DMS 273 (cell line): ENCODE results near the gene FYCO1.

Experiments
- DNase-seq: peaks from one replicate; lab custom pipeline; 2025; ENCODE audit not compliant: unreplicated experiment; lab: John Stamatoyannopoulos, UW

The FYCO1 gene

DNA sequence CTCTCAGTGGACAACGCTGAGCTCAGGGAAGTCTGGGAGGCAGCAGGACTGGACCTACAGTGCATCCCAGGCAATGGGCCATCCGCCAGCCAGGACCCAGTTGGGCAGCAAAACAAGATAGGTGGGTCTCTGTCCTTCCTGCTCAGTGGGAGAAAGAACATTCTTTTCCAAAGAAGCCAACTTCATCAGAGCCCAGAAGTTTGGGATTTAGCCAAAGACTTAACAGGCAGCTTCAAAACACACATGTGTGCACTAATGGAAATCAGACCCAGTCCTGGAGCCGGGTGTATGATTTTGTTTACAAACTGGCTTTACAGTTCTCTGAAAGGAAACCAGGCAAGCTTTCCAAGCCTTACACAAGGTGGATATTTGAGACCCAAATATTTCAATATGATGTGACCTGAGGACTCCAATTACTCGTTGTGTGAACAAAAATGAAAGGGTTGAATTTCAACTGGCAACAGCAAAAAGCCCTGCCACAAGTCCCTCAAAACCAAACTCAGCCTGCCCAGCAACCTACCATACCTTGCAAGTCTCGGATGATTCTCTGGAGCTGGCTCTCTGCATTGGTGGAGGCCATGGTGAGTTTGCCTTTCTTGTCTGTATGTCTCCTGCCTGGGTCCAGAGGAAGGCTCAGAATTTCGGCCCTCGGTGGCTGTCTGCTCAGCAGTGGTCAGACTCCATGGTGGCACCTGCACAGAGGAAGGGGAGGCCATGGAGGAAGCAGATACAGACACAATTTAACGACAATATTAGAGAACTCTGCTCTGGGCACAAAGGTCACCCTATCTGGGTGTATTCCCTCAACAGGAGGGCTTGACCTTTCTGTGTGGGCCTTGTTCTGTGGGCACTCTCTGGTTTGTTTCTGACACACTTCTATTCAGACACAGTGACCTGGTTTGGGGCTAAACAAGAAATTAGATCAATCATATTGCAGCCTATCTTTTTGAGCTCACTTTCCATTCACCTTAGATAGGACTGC is 11.0 kb downstream of the FYCO1 start:
- DNase-seq: no peak

- no peak for DNase-seq
Observed at GRCh38 chr3:45983770-45984169, 11.9 kb downstream of the FYCO1 start.

DNA sequence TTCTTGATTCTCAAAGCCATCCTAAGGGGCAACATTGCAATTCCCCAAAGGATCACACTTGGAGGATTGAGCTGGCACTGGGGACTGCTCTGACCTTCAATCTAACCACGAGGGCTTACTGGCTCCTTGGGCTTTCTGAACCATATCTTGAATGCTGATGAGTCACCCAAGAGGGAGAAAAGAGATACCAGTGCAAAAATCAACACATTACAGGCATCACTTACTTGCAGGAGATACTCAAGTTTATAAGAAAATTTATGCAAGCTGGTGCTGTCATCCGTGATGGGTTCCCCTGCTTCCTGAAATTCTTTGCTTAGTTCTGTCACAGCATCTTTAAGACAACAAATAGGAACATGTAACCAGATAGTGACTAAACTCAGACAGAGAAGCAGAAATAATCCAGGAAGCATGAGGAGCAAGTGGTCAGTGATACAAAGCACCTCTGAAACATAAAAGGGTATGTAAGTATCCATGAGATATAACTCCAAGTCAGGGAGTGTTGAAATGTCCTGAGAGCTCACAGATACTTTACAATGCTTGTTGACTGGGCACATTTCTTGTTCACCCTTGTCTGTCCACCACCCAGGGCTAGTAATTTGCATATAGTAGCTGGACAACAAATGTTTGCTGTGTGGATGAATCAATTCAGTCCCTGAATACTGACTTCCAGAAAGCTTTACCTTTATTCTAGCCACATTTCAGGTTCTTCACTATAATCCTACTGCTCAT is 14.1 kb downstream of the FYCO1 start:
- DNase-seq: no peak

- DNase-seq: no peak
Observed at GRCh38 chr3:45980819-45981218, 14.8 kb downstream of the FYCO1 start.

DNA sequence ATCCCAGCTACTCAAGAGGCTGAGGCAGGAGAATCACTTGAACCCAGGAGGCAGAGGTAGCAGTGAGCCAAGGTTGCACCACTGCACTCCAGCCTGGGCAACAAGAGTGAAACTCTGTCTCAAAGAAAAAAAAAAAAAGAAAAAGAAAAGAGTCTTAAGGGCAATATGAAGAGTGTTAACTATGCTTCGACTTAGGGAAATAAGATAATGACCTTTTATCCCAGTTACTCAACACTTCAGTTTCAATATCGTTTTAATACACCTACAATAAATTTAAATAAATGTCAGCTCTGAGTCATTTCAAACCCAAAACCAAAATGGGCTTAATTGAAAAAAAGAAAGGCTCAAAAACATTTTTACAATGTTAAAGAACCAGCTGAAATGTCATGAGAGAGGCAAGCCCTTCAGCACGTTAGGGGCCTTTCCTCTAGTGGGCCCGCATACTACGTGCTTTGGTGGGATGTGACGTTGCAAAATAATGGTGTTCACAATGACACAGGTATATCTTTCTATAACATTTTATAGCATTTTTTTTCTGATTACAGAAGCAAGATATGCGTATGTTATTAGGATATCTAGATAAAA is 15.3 kb downstream of the FYCO1 start:
- DNase-seq: no peak

- DNase-seq: no peak
Observed at GRCh38 chr3:45979378-45979777, 16.2 kb downstream of the FYCO1 start.

DNA sequence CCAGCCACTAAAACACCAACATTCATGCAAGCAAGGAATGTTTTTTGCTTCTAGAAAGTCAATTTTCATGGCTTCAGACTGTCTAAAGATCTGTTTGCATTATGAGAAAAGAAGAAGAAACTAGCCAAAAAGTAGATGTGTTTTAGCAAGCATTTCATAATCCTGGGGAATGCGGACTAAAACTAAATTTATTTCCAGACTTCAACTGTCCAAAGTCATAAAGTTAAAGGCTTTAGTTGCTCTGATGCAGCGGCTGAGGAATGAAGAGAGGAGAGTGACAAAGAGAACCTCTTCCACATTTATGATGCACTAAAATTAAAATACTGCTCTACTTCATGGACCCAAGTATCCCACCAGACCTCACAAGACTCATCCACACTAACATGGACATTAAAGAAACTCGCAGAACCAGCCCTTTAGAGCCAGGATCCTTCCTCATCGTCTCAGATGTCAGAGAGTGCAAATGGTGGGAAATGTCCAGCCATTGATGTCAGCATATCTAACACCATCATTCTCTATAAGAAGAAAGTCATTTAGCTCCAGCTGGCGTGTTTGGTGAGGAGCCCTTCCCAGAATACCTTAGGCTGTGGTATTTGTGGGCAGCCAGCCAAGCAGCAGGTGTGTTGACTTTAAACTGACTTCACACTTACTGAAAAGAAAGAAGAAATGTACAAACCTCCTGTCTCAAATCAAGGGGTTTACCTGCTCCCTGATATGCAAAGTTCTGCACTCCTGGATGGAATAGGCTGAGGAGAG is 17.4 kb downstream of the FYCO1 start:
- no peak for DNase-seq

- DNase-seq: no peak
Observed at GRCh38 chr3:45976191-45977091, 19.2 kb downstream of the FYCO1 start.

GRCh38 chr3:45975686-45976085 is 19.9 kb downstream of the FYCO1 start:
- DNase-seq: no peak

DNA sequence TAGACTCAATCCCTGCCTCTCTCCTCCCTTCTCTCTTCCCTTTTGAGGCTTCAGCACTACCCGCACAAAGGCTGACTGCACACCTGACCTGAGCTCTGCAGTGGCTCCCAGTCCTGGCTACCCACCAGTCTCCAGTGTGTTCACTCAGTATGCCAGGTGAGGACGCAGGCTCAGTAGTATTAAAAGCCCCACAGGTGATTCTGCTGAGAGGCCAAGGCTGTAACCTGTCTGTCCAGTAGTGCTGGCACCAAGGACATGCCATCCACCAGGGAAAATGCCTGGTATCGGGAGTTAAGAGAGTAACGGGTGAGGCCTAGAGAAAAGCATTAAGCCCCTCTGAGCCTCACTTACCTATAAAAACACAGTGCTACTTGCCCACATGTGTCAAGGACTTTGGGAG is 20.9 kb downstream of the FYCO1 start:
- no peak for DNase-seq

DNA sequence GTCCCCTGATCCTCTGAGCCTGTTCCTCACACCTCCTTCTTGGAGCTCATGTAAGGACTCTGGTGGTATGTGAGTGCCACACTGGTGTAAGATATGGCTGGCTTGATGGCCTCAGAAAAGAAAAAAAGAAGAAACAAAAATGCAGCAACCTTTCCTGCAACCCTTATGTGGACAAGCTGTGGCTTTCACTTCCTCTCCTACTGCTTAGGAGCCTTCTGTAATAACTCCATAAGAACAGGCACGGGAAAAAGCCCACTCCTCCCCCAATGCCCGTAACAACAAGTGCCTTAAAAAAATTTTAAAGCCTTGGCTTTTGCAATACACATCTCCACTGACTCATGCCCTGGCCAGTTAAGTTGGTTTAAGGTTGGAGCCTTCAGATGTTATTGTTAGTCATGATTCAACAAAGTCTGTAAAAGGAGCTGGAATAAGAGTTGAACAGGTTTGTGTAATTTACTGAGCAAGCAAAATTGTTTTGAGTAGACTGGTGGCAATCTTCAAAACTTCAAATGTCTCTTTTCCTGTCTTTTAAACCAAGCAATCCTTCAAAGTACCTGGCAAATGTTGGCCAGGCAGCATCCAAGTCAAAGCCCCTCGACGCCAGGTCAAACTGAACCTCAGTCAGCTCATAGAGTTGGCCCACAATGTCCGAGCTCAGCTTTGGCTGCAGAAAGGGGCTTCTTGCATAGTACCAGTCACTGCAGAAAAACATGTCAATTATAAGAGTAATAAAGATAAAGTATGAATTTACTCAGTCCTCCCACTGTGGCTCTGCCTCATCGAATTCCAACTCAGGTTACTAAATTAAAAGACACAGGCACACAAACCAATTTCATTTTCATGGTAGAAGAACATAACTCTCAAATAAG is 22.9 kb downstream of the FYCO1 start:
- no peak for DNase-seq

DNA sequence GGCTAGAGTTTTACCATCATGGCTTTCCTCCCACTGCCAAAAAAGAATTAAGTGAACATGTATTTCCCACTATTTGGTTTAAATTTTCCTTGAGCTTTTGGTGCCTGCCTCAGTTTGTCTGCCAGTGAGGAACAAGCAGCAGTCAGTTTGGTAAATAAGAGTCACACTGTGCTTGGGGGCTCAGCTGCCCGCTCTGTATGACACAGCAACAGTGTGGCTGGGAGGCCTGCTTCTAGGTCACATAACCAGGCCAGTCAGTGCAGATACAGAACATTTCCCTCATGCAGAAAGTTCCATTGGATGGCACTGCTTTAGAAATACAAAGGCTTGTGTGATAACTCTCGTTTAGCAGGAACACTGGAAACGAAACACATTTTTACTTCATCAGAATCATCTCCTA is 25.7 kb downstream of the FYCO1 start:
- no peak for DNase-seq

DNA sequence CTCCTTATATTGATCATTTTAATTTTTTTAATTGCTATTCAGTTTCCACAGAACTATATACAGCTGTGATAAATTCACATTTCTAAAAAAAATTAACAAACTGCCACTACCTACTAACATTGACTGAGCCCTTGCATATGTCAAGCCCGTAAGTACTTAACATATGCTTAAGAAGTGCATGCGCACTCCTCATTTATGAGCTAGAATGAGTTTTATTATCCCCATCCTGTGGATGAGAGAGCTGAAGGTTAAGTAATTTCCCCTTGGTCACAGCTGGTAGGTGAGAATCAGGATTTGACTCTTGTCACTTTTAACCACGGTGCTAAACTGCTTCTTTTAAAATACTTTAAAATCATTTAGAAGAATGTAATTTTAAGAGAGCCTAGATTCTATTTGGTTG is 26.5 kb downstream of the FYCO1 start:
- DNase-seq: no peak

- DNase-seq: no peak
Observed at GRCh38 chr3:45968706-45969105, 26.9 kb downstream of the FYCO1 start.

DNA sequence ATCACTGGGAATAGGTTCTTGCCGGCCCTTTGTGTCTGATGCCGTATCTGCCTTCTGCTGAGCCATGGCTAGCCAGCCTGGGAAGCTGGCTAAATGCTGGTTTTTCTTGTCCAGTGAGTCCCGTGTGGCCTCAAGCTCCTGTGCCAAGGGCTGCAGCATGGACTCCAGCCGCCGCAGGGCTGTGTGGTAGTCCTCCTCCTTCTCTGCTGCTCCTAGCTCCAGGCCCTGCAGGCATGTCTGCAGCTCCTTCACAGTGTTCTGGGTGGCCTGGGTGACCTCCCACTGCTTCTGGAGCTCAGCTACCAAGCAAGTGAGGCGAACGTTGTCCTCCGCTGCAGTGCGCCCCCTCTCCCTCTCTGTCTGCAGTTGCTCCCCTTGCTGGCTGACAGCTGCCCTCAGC is 27.5 kb downstream of the FYCO1 start:
- no peak for DNase-seq

- DNase-seq: no peak
Observed at GRCh38 chr3:45967724-45968123, 27.9 kb downstream of the FYCO1 start.

DNA sequence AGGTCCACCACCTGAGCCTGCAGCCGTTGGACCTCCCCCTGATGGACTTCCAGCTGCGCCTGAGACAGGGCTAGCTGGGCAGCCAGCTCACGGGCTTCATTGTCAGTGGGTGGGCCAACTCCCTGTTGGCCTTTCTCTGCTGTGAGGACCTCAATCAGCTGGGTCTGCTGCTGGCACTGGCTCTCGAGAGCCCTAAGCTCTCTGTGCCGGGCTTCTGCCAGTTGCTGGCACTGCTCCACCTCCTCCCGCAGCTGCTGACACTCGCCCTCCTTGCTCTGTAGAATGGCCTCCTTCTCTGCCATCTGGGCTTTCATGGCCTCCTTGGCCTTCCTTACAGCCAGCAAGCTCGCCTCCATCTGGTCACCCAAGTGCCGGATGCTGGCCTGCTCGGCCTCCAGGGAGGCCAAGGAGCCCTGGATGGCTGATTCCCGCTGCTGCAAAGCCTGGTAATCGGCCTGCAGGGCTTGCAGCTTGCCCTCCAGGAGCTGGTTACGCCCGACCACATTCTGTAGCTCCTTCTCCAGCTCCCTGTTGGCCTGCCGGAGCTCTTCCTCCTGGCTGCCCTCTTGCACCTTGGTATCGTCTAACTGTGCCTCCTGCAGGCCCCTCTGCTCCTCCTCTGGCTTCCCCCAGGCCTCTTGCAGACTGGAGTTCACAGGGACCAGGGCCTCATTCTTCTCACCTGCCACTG is 28.5 kb downstream of the FYCO1 start:
- DNase-seq: peak; percentile 42

GRCh38 chr3:45966371-45966791 is 29.2 kb downstream of the FYCO1 start:
- no peak for DNase-seq

DNA sequence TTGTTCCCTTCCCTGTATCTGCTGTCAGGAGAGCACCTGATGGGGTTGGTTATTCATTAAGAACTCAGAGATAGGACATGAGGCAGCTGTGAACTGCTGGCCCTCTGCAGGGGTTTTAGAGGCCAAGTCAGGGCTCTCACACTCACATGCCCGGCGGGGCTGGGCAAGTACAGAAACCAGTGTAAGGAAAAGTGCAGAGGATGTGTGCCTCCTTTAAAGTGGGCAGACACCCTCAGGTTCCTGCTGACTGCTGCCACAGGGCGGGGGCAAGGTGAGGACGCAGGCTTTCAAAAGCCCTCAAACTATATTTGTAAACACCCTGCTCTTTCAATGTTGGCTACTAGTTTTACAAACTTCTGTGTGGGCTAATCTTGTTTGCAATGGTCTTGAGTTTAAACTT is 30.0 kb downstream of the FYCO1 start:
- DNase-seq: no peak
